Neural cell (in vitro differentiated cells): ENCODE results near the gene IFNGR1.

Experiments
- EP300 ChIP-seq: fragments of 450-650 bp; conservative IDR thresholded peaks from 2 replicates; pipeline ENCODE4 v1.6.1; 2014; ENCODE audit warnings: antibody characterized with exemption, mild to moderate bottlenecking, moderate library complexity; ENCODE audit not compliant: poor library complexity, severe bottlenecking
- EZH2 ChIP-seq: fragments of 200-600, 300-800 bp; shearing (Covaris generic), sonication (generic); IDR thresholded peaks from 2 replicates; pipeline ENCODE4 v1.6.1; 2014; ENCODE audit warnings: antibody characterized with exemption, low read length, borderline replicate concordance, mild to moderate bottlenecking; ENCODE audit not compliant: insufficient read depth, poor library complexity, severe bottlenecking
- MXI1 ChIP-seq: fragments of 450-650 bp; conservative IDR thresholded peaks from 2 replicates; pipeline ENCODE4 v1.6.1; 2014; ENCODE audit warnings: antibody characterized with exemption, mild to moderate bottlenecking; ENCODE audit not compliant: poor library complexity, severe bottlenecking
- POLR2AphosphoS5 ChIP-seq: IDR thresholded peaks from 2 replicates; pipeline ENCODE4 v1.6.1; 2012
- SMC3 ChIP-seq: fragments of 450-650 bp; conservative IDR thresholded peaks from 2 replicates; pipeline ENCODE4 v1.6.1; 2014; ENCODE audit warnings: antibody characterized with exemption, mild to moderate bottlenecking, moderate library complexity; ENCODE audit not compliant: poor library complexity
- TAF1 ChIP-seq: IDR thresholded peaks from 2 replicates; pipeline ENCODE4 v1.6.1; 2012; ENCODE audit warnings: low read depth
- TF ChIP-seq, protein P1 (sequence below): fragments of 450-650 bp; IDR thresholded peaks from 2 replicates; pipeline ENCODE4 v1.5.1; 2014; ENCODE audit warnings: antibody characterized with exemption, mild to moderate bottlenecking, moderate library complexity; ENCODE audit not compliant: poor library complexity, severe bottlenecking
- TF ChIP-seq, protein P2 (sequence below): IDR thresholded peaks from 2 replicates; pipeline ENCODE4 v1.6.1; 2012; ENCODE audit warnings: borderline replicate concordance

DNA sequence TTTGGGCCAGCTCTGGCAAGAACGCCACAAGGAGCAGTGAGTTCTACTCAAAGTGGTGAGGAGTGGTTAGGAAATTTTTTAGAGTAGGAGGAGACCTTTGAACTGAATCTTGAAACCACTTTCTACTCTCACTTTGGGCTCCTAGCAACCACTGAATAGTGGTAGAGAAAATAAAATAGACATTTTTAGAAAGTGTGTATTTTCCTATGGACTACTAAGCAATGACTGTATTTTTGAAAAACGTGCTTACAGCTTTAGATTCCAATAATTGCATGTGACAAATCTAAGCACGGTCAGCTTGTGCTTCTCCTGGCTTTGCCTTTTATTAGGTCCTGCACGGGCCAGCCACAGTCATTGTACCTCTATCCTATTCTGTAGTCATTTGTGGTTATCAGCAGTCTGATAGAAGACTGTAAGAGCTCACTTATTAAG is 8.7 kb upstream of the IFNGR1 start:
- TF ChIP-seq, protein P1, sequence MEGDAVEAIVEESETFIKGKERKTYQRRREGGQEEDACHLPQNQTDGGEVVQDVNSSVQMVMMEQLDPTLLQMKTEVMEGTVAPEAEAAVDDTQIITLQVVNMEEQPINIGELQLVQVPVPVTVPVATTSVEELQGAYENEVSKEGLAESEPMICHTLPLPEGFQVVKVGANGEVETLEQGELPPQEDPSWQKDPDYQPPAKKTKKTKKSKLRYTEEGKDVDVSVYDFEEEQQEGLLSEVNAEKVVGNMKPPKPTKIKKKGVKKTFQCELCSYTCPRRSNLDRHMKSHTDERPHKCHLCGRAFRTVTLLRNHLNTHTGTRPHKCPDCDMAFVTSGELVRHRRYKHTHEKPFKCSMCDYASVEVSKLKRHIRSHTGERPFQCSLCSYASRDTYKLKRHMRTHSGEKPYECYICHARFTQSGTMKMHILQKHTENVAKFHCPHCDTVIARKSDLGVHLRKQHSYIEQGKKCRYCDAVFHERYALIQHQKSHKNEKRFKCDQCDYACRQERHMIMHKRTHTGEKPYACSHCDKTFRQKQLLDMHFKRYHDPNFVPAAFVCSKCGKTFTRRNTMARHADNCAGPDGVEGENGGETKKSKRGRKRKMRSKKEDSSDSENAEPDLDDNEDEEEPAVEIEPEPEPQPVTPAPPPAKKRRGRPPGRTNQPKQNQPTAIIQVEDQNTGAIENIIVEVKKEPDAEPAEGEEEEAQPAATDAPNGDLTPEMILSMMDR, result no peak
- TF ChIP-seq EP300, result no peak
- TF ChIP-seq MXI1, result no peak
- no peak for TF ChIP-seq POLR2AphosphoS5
- no peak for TF ChIP-seq TAF1
- TF ChIP-seq, protein P2, sequence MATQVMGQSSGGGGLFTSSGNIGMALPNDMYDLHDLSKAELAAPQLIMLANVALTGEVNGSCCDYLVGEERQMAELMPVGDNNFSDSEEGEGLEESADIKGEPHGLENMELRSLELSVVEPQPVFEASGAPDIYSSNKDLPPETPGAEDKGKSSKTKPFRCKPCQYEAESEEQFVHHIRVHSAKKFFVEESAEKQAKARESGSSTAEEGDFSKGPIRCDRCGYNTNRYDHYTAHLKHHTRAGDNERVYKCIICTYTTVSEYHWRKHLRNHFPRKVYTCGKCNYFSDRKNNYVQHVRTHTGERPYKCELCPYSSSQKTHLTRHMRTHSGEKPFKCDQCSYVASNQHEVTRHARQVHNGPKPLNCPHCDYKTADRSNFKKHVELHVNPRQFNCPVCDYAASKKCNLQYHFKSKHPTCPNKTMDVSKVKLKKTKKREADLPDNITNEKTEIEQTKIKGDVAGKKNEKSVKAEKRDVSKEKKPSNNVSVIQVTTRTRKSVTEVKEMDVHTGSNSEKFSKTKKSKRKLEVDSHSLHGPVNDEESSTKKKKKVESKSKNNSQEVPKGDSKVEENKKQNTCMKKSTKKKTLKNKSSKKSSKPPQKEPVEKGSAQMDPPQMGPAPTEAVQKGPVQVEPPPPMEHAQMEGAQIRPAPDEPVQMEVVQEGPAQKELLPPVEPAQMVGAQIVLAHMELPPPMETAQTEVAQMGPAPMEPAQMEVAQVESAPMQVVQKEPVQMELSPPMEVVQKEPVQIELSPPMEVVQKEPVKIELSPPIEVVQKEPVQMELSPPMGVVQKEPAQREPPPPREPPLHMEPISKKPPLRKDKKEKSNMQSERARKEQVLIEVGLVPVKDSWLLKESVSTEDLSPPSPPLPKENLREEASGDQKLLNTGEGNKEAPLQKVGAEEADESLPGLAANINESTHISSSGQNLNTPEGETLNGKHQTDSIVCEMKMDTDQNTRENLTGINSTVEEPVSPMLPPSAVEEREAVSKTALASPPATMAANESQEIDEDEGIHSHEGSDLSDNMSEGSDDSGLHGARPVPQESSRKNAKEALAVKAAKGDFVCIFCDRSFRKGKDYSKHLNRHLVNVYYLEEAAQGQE, result no peak
- no peak for TF ChIP-seq SMC3
- TF ChIP-seq EZH2, result no peak
